ACHN (cell line): ENCODE results near the gene MRPL48.
"Not testable (repeated sequence)": the region's sequence is repeated elsewhere in the genome, so short reads cannot be mapped to it uniquely, and the experiment has no call there.

ENCODE experiments used
- DNase-seq: peaks from one replicate; pipeline ENCODE4 v3.0.0-alpha.2; 2015
- in situ Hi-C: cut with HindIII; loops from 2 replicates; pipeline ENCODE4 v1.10.0; 2017; ENCODE audit warnings: low sequenced_read_pairs, low pct_ligation_motif_present, low pct_unique_long_range_greater_than_20kb

Gene MRPL48

DNA sequence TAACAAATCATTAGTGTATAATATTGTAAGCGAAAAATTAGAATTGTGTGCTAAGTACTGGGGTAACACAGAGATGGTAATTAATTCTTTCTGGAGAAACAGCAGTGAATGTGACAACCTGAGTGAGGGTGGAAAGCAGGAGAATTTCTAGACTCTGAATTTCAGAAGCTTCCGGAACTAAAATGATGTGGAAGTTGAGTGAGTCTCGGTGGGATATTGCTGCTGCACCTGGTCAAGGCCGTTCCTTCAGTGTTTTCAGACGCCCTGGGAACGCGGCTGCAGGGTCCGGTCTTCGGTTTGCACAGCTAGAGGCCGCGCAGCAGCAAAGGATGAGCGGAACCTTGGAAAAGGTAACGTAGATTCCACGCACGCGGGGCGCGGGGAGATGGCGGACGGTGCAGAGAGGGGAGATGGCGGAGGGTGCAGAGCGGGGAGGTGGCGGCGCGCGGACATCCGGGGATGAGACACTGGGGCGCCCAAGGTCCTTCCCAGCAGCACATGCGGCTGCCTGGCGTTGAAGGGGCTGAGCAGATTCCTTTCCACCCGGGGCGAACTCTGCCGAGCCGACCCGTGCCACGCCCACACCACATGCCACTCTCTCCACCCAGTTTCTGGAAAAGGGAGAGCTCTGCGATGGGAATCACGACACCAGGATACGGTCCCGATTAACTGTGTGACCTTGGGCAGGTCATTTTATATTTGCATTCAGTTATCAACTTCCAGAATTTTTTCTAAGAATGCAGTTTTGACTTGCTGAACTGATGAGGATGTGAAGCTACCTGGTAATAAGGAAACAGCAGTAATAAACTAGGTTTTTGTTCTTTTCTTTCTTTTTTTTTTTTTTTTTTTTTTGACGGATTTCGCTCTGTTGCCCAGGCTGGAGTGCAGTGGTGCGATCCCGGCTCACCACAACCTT is at the start of gene MRPL48:
TSS of gene MRPL48 (plus strand) at position 232 of the 916 bp plus-strand sequence. CDS start at position 330, 98 bp downstream.
- DNase-seq = peak; percentile 95
- in situ Hi-C loops = no loop called here

DNA sequence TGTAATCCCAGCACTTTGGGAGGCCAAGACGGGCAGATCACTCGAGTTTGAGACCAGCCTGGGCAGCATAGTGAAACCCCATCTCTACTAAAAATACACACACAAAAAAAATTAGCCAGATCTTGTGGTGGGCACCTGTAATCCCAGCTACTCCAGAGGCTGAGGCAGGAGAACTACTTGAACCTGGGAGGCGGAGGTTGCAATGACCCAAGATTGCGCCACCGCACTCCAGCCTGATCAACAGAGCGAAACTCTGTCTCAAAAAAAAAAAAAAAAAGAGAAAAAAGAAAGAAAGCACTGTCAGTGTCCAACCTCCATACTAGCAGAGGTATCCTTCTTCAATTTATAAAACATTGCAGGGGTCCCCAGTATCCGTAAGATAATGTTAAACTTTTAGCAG is 44.6 kb upstream of the MRPL48 start:
- in situ Hi-C loops = no loop called here
- DNase-seq = no peak

DNA sequence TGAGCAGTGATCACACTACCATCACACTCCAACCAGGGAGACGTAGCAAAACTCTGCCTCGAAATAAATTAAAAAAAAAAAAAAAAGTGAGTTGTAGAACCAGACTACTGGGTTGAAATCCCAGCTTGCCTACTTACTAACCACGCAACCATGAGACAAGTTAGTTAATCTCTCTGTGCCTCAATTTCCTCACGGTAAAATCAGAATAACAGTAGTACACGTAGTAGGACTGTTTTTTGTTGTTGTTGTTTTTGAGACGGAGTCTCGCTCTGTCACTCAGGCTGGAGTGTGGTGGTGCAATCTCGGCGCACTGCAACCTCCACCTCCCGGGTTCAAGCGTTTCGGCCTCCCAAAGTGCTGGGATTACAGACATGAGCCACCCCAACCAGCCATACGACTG is 41.0 kb upstream of the MRPL48 start:
- DNase-seq = no peak
- in situ Hi-C loops = no loop called here

DNA sequence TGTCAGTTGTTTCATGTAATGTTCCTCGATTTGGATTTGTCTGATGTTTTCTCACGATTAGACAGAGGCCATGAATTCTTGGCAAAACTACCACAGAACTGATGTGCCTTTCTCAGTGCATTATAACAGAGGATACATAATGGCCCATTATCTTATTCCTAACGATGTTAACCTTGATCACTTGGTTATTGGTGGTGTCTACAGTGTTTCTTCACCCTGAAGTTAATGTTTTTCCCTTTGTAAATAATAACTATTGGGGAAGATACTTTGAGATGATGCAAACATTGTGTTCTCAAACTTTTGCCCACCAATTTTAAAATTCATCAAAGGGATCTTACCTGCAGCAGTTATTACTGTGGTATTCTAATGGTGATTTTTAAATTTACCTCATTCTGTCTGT is 39.9 kb upstream of the MRPL48 start:
- DNase-seq = no peak
- in situ Hi-C loops = no loop called here

DNA sequence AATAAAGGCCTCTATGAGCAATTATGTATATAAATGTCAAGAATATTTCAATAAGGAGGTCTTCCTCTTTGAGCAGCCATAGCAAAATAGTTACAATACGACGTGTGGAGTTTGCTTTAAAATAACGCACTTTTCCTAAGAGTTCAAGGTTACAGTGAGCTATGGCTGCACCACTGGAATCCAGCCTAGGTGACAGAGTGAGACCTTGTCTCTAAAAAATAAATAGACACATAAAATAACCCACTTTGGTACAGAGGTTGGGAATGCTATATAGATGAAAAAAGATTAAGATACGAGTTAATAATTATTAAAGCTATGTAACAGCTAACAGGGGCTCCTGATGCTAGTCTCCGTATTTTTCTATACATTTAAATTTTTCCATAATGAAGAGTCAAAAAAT is 39.4 kb upstream of the MRPL48 start:
- in situ Hi-C loops = no loop called here
- no peak for DNase-seq

DNA sequence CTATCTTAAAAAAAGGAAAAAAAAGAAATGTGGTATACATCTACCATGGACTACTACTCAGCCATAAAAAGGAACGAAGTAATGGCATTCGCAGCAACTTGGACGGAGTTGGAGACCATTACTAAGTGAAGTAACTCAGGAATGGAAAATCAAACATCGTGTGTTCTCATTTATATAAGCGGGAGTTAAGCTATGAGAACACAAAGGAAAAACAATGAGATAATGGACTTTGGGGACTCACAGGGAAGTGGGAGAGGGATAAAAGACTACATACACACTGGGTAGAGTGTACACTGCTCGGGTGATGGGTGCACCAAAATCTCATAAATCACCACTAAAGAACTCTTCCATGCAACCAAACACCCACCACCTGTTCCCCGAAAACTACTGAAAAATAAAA is 38.6 kb upstream of the MRPL48 start:
- DNase-seq = no peak
- in situ Hi-C loops = no loop called here

DNA sequence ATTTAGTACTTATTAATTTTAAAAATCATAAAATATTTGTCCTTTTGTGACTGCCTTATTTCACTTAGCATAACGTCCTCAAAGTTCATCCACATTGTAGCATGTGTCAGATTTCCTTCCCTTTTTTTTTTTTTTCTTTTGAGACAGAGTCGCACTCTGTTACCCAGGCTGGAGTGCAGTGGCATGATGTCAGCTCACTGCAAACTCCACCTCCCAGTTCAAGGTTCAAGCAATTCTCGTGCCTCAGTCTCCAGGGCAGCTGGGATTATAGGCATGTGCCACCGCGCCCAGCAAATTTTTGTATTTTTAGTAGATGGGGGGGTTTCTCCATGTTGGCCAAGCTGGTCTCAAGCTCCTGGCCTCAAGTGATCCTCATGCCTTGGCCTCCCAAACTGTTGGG is 37.4 kb upstream of the MRPL48 start:
- in situ Hi-C loops = no loop called here

DNA sequence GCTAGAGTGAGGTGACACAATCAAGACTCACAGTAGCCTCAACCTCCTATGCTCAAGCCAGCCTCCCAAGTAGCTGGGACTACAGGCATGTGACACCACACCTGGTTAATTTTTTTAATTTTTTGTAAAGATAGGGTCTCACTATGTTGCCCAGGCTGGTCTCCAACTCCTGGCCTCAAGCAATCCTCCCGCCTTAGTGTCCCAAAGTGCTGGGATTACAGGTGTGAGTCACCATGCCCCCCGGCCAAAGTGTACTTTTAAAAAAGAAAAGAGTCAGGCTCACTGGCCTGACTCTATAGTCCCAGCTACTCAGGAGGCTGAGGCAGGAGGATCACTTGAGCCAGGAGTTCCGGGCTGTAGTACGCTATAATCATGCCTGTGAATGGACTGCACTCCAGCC is 36.8 kb upstream of the MRPL48 start:
- DNase-seq, in situ Hi-C loops: not testable (repeated sequence)

More for the DNA sequence above, 37.4 kb upstream of the MRPL48 start:
- no peak for DNase-seq

DNA sequence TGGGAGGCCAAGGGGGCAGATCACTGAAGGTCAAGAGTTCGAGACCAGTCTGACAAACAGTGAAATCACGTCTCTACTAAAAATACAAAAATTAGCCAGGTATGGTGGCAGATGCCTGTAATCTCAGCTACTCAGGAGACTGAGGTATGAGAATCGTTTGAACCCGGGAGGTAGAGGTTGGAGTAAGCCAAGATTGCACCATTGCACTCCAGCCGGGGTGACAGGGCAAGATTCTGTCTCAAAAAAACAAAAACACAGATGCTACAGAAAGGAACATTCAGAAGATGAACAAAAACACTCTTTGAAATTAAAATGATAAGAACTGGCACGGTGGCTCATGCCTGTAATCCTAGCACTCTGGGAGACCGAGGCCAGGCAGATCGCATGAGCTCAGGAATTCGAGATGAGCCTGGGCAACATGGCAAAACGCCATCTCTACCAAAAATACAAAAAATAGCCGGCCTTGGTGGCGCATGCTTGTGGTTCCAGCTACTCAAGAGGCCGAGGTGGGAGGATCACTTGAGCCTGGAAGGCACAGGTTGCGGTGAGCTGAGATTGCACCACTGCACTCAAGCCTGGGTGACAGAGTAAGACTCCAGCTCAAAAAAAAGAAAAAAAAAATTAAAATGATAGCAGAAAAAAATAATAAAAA is 35.3 kb upstream of the MRPL48 start:
- DNase-seq = no peak
- in situ Hi-C loops = no loop called here

DNA sequence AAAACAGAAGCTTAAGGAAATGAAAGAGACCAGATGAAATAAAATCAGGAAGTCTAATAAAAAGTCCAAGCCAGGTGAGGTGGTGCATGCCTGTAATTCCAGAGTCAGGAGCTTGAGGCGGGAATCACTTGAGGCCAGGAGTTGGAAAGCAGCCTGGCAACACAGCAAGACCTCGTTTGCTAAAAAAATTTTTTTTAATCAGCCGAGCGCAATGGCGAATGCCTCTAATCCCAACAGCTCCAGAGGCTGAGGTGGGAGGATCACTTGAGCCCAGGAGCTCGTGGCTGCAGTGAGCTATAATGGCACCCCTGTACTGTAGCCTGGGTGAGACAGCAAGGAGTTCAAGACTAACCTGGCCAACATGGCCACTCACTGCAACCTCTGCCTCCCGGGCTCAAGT is 34.8 kb upstream of the MRPL48 start:
- in situ Hi-C loops = no loop called here
- DNase-seq = no peak

DNA sequence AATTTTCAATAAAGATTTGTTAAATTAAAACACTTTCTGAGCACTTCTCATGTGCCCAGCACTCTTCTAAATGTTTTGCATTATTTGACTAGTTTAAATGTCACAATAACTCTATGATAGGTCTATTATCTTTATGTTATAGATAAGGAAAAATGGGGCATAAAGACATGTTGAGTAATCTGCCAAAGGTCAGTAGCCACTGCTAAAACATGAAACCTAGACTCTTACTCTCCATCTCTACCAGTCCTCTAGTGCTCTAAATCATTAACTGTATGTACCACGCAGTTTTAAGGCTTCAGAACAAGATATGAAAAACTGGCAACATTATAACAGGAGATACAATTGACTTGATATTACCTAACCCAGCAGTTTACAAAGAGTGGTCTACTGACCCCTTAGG is 33.7 kb upstream of the MRPL48 start:
- in situ Hi-C loops = no loop called here
- no peak for DNase-seq

DNA sequence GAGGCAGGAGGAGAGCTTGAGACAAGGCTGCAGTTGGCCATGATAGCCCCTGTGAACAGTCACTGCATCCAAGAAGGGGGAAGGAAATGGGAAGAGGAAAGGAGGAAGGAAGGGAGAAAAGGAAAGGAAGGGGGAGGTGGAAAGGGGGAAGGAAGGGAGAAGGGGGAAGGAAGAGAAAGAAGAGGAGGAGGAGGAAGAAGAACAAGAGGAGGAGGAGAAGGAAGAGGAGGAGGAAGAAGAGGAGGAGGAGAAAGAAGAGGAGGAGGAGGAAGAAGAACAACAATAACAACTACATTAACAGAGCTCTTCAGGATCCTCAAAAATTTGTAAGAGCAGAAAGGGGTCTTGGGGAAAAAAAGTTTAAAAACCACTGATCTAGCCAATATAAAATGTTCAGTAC is 32.0 kb upstream of the MRPL48 start:
- DNase-seq = no peak
- in situ Hi-C loops = no loop called here

DNA sequence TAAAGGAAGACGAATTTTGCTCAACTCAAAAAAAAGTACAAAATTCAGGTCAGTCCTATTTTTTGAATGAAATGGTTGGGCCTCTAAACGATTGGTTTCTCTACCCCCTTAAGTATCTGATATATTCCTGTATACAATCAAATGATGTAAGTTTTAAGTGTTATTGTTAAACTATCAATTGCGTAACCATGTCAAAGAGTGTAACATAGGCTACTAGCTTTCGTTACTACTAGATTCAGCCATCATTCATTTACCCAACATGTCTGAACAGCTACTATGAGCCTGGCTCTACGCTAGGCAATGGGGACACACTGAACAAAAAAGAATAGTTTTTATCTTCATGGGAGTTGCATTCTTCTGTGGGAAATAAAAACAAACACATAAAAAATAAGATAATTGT is 30.1 kb upstream of the MRPL48 start:
- DNase-seq = no peak
- in situ Hi-C loops = no loop called here

DNA sequence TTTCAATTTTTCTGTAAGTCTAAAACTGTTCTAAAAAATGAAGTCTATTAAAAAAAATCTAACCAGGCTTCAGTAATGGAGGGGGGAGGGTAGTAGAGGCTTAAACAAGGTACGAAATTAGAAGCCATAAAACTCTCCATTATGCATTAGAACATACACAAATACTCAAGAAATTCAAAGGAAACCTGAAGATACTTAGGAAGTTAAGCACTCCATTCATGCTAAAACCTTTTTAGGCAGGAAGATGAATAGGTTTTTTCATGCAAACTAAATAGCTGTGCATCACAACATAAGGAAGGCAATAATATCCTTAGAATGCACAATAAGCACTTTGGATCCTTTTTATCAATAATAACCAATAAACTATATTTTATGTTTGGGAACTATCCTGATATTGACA is 29.2 kb upstream of the MRPL48 start:
- DNase-seq = no peak
- in situ Hi-C loops = no loop called here

DNA sequence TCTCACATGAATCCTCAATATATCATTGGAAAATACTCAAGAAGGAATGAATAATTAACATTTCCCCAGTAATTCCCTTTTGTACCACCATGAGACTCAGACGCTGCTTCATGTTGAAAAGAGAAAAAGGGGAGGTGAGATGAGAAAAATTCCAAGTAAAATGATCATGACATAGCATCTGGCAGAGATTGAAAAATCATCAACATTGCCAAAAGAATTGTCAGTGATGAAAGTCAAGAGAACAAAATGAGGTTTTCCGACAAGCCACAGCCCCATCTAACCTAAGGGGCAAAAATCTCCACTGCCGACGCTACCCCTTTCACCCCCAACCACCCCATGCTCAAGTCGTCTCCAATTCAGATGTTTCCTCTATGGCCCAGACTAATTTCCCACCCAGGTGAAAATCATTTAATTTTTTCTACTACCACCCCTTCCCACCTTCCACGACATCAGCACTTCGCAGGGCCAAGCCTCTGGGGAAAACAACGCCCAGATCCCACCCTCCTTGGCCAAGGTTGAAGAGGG is 28.0 kb upstream of the MRPL48 start:
- peak; percentile 46 for DNase-seq
- in situ Hi-C loops = no loop called here

DNA sequence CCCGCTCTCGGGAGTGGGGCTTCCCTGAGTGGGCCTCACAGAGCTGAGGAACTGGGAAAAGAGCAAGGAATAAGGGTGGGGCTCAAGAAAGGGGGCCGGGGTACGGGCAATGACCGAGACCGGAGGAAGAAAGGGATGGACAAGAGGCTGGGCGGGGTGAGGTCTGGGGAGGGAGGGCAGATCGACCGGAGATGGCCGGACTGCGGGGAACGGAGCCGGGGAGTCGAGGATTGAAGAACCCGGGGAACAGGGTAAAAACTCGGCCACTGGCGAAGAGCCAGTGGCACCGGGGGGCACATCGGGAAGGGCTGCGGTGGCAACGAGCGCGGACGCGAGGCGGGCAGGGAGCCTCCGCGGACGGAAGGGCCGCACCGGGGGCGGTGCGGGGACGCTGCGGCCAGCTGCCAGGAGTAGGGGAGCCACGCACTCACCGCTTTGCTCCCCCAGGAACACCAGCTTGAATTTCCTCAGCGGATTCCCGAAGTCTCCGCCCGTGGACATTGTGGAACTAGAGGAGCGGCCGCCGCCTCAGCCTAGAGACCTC is 27.5 kb upstream of the MRPL48 start:
- in situ Hi-C loops = no loop called here
- DNase-seq = peak; percentile 38

DNA sequence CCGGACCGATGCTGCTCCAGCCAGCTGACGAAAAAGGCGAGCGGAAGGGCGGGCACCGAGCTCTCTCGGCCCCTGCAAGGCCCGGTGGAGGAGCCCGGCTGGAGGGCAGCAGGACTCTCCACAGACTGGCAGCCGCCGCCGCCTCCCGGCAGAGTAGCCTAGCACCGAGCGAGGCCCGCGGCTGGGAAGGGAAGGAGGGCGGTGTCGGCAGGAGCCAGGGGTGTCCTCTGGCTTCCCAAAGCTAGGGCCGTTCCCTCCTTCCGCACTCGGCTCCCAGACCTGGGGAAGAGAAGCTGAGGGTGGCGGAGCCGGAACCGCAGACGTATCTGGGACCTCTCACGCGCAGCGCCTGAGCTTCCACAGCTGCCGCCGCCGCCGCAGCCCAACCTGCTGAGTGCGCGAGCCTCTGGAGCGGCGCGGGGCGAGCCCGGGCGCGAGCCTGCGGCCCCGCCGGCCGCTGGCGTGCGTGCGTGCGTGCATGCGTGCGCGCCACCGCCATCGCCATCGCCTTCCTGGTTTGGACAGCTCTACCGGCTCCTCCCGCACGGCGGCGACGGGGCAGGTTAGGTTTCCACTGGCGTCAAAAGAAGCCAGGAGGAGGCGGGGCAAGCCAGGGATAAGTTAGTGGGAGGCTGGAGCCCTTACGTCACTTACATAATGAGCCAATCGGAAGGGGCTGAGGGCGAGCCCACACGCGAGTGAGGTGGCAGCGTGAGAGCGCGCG is 26.8 kb upstream of the MRPL48 start, which contains the start of gene RAB6A:
TSS of gene RAB6A (minus strand) at position 396 of the 724 bp plus-strand sequence. CDS start 439 bp downstream, outside the sequence.
- DNase-seq = peak; percentile 98
- in situ Hi-C loops = no loop called here

DNA sequence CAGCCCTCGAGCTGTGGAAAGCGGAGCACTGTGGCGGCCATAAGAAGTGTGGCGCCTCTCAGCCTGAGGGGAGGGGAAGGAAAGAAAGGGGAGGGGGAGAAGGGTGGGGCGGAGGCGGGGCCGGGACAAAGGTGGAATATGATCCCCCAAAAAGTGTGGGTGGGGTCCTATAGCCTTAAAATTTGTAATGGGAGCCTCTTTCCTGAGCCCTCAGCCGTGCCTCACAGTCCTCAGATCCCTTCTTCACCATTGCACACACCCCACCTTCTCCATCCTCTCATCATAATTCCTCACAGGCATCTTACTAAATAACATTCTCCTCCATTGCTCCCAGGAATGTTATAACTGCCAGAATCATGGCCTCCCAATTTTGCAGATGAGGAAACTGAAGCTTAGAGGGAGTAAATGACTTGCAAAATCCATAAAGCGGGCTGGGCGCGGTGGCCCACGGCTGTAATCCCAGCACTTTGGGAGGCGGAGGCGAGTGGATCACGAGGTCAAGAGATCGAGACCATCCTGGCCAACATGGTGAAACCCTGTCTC is 26.2 kb upstream of the MRPL48 start:
- in situ Hi-C loops = no loop called here
- no peak for DNase-seq
